Loucy (cell line): ENCODE data around the gene XKR3.
"Not testable (repeated sequence)": the region's sequence is repeated elsewhere in the genome, so short reads cannot be mapped to it uniquely, and the experiment has no call there.

Experiments
- EZH2phosphoT487 ChIP-seq: fragments of 200-600 bp; IDR thresholded peaks from 2 replicates; pipeline ENCODE4 v1.6.1; 2018; ENCODE audit warnings: antibody characterized with exemption, mild to moderate bottlenecking, moderate library complexity, borderline replicate concordance
- TF ChIP-seq, protein P1 (sequence below): fragments of 200-600 bp; sonication (generic); conservative IDR thresholded peaks from 2 replicates; pipeline ENCODE4 v1.5.1; 2014; ENCODE audit warnings: mild to moderate bottlenecking, antibody characterized with exemption, low read length

DNA sequence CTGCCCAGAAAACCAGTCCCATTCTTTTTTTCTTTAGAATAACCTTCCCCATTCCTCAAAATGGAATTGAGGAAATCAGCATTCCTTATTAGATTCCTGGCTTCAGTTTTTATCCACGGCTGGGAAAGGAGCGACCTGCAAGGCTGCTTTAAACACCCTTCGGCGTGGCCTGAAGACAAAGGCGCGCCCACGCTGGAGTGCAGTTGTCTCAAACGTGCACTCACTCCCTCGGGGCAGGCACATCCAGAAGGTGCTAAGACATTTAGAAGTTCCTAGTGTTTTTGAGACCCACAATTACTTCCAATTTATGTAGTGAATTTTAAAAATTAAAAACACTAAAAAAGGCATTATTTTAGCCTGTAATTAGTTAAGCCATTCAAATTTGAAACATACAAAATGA is 31.6 kb upstream of the XKR3 start:
- TF ChIP-seq, protein P1, sequence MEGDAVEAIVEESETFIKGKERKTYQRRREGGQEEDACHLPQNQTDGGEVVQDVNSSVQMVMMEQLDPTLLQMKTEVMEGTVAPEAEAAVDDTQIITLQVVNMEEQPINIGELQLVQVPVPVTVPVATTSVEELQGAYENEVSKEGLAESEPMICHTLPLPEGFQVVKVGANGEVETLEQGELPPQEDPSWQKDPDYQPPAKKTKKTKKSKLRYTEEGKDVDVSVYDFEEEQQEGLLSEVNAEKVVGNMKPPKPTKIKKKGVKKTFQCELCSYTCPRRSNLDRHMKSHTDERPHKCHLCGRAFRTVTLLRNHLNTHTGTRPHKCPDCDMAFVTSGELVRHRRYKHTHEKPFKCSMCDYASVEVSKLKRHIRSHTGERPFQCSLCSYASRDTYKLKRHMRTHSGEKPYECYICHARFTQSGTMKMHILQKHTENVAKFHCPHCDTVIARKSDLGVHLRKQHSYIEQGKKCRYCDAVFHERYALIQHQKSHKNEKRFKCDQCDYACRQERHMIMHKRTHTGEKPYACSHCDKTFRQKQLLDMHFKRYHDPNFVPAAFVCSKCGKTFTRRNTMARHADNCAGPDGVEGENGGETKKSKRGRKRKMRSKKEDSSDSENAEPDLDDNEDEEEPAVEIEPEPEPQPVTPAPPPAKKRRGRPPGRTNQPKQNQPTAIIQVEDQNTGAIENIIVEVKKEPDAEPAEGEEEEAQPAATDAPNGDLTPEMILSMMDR: not testable (repeated sequence)
- TF ChIP-seq EZH2phosphoT487: not testable (repeated sequence)
